GM18508 (cell line): ENCODE results near the gene C10orf90.

ENCODE experiments used
- ATAC-seq: cut with Tn5 transposase; IDR thresholded peaks from one replicate; pipeline ENCODE4 v1.9.1; 2021; ENCODE audit warnings: moderate number of reproducible peaks; ENCODE audit not compliant: insufficient read depth, unreplicated experiment

Gene C10orf90

DNA sequence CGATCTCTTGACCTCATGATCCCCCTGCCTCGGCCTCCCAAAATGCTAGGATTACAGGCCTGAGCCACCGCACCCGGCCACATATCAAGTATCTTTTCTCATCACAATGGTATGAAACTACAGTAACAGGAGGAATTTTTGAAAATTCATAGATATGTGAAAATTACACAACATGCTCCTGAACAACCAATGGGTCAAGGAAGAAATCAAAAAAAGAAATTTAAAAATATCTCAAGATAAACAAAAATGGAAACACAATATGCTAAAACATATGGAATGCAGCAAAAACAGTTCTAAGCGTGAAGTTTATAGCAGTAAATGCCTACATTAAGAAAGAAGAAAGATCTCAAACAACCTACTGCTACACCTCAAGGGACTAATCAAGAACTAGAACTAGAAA is 222.4 kb downstream of the C10orf90 start:
- no peak for ATAC-seq

GRCh38 chr10:126439942-126440341 is 230.6 kb downstream of the C10orf90 start:
- no peak for ATAC-seq

GRCh38 chr10:126438407-126438783 is 232.1 kb downstream of the C10orf90 start:
- no peak for ATAC-seq

DNA sequence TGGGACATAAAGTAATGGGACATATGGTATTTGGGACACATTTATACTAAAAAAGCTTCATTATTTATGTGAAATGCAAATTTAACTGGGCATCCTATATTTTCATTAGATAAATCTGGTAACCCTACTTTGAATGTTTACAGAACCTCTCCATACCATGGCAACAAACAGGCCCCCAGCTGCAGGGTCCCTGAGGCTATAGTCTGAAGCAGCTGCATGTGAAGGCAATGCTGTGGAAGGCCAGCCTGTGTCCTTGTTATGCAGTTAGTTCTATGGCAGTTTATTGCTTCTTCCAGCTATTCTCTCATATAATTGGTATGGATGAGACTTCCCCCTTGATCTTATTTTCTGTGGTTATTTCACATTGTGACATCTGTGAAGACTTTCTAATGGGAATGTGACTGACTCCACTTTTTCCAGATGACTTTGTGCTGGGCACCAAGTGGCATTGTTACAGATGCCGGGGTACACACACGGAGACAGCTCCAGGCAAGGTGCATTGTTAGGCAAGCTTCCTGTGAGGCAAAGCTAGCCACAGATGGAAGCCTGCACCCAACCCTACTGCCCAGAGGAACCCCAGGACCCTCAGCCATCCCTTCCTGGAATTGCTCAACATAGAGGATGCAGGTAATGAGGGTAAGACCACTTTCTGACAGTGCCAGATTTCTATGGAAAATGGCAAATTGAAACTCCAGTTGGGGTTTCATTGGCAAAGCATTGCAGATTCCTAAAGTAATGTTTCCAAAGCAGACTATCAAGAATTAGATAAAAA is 232.7 kb downstream of the C10orf90 start:
- ATAC-seq, result no peak

DNA sequence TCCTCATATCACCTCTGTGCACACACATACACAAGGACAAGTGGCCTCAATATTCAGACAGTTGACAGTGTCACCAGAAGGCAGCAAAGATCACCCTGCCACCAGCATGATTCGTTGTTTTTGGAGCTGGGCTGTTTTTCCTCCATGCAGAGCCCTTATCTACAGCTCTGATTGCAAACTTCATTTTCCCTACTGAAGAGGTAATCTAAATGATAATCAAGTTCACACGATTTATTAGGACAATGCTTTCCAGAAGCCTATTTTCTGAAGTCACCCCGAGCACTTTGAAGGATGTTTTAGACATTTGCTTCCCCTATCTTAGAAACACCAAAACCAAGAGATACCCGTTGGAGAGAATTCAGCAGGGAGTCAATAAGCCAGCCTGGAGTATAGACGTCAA is 236.3 kb downstream of the C10orf90 start:
- ATAC-seq, result no peak

- no peak for ATAC-seq
Observed at GRCh38 chr10:126433351-126433750, 237.1 kb downstream of the C10orf90 start.

- no peak for ATAC-seq
Observed at GRCh38 chr10:126432507-126432906, 238.0 kb downstream of the C10orf90 start.

DNA sequence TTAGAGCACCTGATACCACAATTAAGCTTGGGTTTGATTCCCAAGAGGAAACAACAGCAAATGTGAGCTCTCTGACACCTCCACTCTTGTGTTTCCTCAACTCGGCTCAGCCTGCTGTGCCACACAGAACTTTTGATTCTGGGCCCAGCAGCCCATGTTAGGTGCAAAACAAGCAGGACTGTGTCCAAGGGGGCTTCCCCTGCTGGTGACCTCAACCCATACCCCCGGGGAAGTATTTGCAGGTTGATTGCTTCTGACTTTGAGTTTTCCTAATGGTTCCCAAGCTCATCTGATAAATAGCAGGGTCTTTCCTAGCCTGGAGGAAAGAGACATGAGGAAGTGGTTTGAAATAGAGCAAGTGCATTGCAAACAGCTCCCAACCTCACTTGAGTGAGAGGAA is 238.7 kb downstream of the C10orf90 start:
- ATAC-seq, result no peak

GRCh38 chr10:126430512-126430911 is 240.0 kb downstream of the C10orf90 start:
- no peak for ATAC-seq

- no peak for ATAC-seq
Observed at GRCh38 chr10:126429275-126429674, 241.2 kb downstream of the C10orf90 start.

GRCh38 chr10:126425489-126426065 is 244.9 kb downstream of the C10orf90 start:
- ATAC-seq, result no peak

DNA sequence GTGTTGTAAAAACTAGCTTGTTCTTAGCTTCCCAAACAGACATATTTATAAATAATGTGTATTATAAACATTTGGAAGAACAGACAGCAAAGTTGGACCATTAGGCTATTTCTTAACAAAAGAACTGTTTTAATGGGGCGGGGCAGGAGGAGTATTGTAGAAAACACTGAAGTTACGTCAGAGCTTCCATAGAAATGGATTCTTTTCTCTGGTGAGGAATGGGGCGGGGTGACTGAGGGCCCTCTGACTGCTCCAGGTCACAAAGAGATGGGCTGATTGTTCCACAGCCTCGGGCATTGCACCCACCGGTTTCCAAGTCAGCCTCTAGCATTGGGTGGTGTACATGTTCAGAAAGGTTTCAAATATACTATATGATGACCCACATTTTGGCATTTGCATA is 245.5 kb downstream of the C10orf90 start:
- no peak for ATAC-seq

DNA sequence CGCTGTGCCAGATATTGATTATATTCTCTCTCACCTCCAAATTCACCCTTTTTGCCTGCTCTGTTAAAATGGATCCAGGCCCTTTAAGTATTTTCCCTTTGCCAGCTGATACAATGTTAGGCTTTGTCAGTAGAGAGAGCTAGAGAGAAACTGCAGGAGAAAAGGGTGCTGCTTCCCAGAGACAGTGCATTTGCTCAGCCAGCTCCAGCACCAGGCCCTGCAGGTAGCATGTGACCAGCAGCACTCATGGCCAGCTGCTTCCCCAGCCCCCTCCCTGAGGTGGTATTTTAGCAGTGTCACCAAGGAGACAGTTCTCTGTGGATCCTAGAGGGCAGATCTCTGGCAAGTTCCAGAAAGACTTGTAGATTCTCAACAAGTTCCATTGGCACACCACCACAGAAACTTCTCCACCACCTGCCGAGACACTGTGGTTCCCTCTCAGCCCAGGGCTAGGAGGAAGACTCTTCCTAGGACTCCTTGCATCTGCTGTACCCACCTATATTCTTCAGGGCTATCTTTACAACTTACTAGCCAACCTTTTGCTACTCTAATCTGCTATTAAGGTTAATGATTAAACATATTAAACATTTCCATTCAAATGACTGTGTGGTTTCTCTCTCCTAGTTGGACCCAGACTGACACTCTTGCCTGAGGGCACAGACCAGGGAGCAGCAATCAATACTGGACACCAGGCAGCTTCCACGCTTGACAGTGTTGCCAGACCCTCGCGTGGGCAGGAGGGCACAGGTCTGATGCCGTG is 246.6 kb downstream of the C10orf90 start:
- no peak for ATAC-seq

DNA sequence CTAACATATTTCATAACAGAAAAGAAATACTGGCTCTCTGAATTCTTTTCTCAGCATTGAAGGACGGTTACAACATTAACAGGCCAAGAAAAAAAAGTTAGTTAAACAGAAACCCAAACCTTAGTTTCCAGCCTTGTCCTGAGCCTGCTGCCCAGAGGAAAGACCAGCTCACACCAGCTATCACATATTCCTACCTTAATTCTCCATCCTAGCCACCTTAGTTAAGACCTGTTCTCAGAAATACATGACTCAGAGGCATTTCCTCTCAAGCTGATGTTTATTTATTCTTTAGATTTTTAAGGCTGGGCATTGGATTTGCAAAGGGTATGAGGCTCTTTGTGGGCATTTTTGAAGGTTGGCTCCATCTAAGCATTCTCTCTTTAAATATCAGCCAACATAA is 247.9 kb downstream of the C10orf90 start:
- no peak for ATAC-seq

DNA sequence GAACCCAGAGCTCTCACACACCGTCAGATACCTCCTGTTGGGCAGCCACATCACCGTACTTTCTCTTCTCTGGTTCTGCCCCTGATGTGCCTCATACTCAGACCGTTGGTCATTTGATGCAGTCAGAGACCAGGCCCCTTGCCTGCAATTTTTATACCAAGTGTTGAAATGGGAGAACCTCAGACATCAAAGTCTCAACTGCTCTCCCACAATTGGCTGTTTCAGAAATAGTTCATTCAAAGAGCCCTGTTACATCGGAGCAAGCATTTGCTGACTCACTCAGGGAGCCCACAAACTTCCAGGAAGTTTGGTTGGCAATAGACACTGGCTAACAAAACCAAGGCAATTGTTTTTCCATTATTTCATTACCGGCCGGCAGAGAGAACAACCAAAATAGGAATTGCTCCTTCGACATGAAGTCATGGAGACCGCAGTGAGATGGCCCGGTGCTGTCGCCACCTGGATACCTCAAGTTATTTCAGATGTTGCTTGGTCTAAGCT is 248.7 kb downstream of the C10orf90 start:
- no peak for ATAC-seq

DNA sequence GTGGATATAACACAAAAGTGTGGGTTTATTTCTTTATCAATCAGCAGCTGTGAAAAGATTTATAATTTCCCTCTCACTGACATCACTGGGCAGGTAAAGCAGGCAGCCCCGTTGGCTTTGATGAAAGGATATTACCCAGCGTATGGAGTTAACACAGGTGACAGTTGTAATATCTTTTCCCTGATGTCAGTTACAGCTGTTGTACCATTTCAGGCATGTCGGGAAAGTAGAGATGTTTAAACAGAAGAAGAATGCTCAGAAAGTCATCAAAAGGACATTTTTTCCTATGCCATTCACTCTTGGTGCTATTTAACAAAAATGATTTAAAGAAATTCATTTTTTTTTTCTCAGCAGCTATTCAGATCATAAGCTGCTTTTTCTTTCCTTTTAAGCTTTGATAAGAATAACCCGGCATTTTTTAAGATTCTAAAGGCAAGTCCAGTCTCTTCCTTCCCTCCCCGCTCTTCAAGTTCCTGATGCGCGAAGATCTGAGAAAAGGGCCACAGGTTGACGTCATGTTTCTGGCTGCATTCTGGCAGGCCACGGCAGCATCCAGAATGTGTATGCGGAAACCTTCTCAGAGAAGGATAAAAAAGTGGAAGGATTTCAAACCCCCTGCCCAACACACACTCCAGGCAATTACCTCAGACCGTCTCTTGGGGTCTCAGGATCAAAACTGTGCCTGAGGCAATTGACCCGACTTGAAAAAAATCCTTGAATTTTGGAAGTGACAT is 249.8 kb downstream of the C10orf90 start:
- no peak for ATAC-seq

DNA sequence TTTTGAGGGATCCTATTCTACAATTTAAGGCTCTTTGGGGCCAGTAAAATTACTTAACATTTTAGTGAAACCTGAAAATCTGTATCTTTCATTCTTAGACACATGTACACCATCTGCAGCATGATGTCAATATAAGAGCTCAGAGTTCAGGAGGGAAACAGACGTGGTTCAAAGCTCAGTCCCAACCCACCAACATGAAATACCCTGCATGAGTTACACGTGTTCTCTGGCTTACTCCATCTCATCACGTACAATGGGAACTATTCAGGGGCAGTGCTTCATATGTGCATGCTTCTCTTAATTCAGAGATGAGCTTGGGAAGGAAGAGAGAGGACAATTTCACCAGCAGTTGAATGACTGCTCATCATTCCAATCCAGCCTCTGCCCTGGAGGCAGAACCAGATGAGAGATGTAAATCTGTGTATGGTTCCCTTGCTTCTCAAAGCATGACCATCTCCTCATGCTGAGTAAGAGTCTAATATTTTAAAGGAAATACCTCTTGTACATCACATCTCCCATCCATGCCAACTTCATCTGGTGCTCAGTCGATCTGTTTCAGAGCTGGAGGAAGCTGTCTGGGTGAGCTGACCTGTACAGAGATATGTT is 253.2 kb downstream of the C10orf90 start:
- ATAC-seq, result no peak

GRCh38 chr10:126409821-126410220 is 260.7 kb downstream of the C10orf90 start:
- no peak for ATAC-seq

- no peak for ATAC-seq
Observed at GRCh38 chr10:126408953-126409641, 261.4 kb downstream of the C10orf90 start.

DNA sequence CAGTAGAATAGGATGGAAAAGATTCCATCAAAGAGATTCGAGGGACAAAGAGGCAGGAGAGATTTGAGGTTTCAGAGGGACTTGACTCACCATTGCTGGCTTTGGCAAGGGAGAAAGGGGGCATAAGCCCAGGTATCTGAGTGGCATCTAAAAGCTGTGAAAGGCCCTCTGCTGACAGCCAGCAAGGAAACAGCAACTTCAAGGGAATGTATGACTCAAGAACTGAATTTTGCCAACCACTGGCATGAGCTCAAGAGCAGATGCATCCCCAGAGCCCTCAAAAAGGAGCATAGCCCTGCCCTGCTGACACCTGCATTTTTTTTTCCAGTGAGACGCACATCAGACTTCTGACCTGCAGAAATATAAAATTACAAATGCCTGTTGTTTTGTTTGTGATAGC is 262.7 kb downstream of the C10orf90 start:
- no peak for ATAC-seq
